Osteoblast (primary cell): ENCODE data around the gene RABGAP1L. TPM values are rescaled to one million over a fixed set of nuclear protein-coding genes. Genes with fewer than 3 reads are reported as not detected.
A peak's percentile ranks its signal among the peaks of the same experiment; 100 is the strongest.

ENCODE experiments used
- DNase-seq: peaks from one replicate; pipeline ENCODE4 v3.0.0; 2011; ENCODE audit warnings: low spot score, mixed read lengths; ENCODE audit not compliant: insufficient read length; ENCODE audit errors: missing footprints
- H2AFZ ChIP-seq: 2 replicates; pipeline ENCODE4 v1.6.0; 2011; ENCODE audit warnings: mild to moderate bottlenecking, low read length
- H3K27ac ChIP-seq: 2 replicates; pipeline ENCODE4 v1.5.1; 2011; ENCODE audit warnings: mild to moderate bottlenecking, low read depth, low read length, moderate library complexity
- H3K27me3 ChIP-seq: 2 replicates; pipeline ENCODE4 v1.6.0; 2012; ENCODE audit warnings: mild to moderate bottlenecking, control low read depth, inconsistent platforms, low read length, moderate library complexity; ENCODE audit not compliant: insufficient read depth
- H3K36me3 ChIP-seq: 2 replicates; pipeline ENCODE4 v1.5.1; 2011; ENCODE audit warnings: mild to moderate bottlenecking, low read length, control low read depth, moderate library complexity; ENCODE audit not compliant: insufficient read depth
- H3K4me1 ChIP-seq: 2 replicates; pipeline ENCODE4 v1.5.1; 2011; ENCODE audit warnings: mild to moderate bottlenecking, low read length, control low read depth, moderate library complexity; ENCODE audit not compliant: insufficient read depth
- H3K4me2 ChIP-seq: 2 replicates; pipeline ENCODE4 v1.6.0; 2011; ENCODE audit warnings: mild to moderate bottlenecking, low read length; ENCODE audit not compliant: insufficient read depth
- H3K4me3 ChIP-seq: fragments of 200-600 bp; sonication (generic); 3 replicates; pipeline ENCODE4 v1.5.1; 2012; ENCODE audit warnings: mild to moderate bottlenecking, low read length, inconsistent platforms; ENCODE audit not compliant: insufficient read depth
- H3K79me2 ChIP-seq: 2 replicates; pipeline ENCODE4 v1.6.0; 2012; ENCODE audit warnings: mild to moderate bottlenecking, low read length, control low read depth, inconsistent platforms; ENCODE audit not compliant: insufficient read depth
- H3K9me3 ChIP-seq: 2 replicates; pipeline ENCODE4 v1.5.1; 2011; ENCODE audit warnings: low read depth, low read length, control low read depth
- H4K20me1 ChIP-seq: 2 replicates; pipeline ENCODE4 v1.6.0; 2012; ENCODE audit warnings: mild to moderate bottlenecking, low read length, control low read depth; ENCODE audit not compliant: insufficient read depth
- total RNA-seq: library from RNA; depleted of rRNA; stranded (reverse); fragments of >200 nt; gene quantifications from 2 replicates; pipeline ENCODE4 v1.2.3, GENCODE V29; 2012
- TF ChIP-seq, protein P1 (sequence below): IDR thresholded peaks from 2 replicates; pipeline ENCODE4 v1.5.1; 2011; ENCODE audit warnings: mild to moderate bottlenecking, low read depth, low read length, moderate library complexity; ENCODE audit errors: extremely low read depth

Gene RABGAP1L
- total RNA-seq, 1 donor = 30.0 TPM

DNA sequence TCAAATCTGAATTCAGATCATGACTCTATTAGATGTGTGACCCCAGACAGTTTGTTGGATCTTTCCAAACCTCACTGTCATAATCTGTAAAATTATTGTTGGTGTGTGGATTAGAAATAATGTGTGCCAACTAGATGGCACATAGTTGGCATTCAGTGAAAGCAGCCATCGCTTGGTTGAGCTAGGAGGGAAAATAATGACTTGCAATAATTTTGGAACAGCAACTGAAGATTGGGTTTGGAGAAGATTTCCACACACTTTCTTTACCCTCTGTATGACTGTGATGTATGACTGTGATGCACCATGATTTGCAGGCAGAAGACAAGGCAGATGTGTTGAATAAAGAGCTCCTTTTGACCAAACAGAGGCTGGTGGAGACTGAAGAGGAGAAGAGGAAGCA lies 816.4 kb downstream of the RABGAP1L start:
- peaks cover 10% of the 10 kb centered on the region for H3K4me1 ChIP-seq
- H3K4me2 ChIP-seq = no peak overlapping the region
- no peak for DNase-seq
- no peaks in the 10 kb centered on the region for H3K79me2 ChIP-seq
- H3K9me3 ChIP-seq = no peaks in the 10 kb centered on the region
- no peak overlapping the region for H3K4me3 ChIP-seq
- no peak overlapping the region for H3K27ac ChIP-seq
- no peaks in the 10 kb centered on the region for H4K20me1 ChIP-seq
- no peaks in the 10 kb centered on the region for H3K36me3 ChIP-seq
- H2AFZ ChIP-seq = no peak overlapping the region
- no peaks in the 10 kb centered on the region for H3K27me3 ChIP-seq
- TF ChIP-seq, protein P1, sequence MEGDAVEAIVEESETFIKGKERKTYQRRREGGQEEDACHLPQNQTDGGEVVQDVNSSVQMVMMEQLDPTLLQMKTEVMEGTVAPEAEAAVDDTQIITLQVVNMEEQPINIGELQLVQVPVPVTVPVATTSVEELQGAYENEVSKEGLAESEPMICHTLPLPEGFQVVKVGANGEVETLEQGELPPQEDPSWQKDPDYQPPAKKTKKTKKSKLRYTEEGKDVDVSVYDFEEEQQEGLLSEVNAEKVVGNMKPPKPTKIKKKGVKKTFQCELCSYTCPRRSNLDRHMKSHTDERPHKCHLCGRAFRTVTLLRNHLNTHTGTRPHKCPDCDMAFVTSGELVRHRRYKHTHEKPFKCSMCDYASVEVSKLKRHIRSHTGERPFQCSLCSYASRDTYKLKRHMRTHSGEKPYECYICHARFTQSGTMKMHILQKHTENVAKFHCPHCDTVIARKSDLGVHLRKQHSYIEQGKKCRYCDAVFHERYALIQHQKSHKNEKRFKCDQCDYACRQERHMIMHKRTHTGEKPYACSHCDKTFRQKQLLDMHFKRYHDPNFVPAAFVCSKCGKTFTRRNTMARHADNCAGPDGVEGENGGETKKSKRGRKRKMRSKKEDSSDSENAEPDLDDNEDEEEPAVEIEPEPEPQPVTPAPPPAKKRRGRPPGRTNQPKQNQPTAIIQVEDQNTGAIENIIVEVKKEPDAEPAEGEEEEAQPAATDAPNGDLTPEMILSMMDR = no peak

DNA sequence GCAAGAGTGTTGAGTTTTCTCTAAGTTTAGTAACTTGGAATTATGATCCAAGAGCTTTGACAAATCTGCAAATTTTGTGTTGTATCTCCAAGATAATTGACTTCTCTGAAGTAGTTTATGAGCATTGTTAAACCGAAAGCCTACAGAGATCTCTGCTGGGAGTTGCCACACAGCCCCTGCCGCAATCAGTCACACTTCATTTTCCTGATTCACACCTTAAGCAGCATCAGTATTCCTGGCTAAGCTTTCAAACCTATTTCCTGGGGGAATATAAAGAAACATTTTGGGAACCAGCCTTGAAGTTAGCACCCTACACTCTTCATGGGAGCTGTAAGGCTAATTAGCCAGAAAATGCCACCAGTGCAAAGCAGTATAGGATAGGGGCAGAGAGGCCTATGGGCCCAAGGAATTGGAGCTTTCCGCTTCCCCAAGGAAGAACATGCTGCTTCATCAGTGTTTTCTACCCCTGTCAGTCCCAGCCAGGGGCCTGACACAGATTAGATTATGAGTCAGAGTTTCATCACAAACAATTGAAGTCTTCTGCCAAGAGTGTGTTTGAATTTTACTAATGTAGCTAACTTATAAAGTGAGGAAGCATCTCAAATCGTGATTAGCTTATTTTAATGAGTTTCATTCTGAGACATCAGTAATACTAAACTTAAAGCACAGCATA lies 817.3 kb downstream of the RABGAP1L start:
- DNase-seq = peak; percentile 53
- H3K4me2 ChIP-seq = no peak overlapping the region
- H3K4me1 ChIP-seq = peaks cover 10% of the 10 kb centered on the region

DNA sequence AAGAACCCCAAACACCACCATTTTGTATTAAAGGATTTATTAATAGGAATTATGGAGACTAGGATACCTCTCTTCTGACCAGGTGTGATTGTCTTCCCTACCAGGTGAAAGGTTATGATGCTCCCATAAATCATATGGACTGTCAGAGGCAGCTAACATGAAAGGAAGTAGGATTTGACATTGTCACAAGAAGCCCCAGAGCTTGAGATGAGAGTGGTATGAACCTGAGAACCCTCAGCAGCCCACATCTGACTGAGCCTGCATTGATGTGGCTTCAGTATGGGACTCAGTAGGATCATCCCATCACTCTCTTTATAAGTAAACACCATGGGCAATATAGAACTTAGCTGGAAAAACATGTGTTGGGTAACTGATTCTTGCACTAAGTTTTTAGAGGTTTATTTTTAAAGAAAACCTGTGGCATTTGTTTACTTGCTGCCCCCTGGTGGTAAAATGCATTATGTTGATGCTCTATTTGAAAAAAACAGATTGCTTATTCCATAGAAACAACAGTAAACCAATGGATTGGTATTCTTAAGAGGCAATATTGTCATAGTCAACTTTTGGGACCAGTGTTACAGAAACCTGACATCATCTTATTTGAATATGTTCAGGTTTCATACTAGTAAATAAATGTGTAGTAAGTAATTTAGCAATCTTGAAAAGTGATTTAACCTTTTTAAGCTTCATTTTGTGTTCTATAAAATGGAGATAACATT lies 823.8 kb downstream of the RABGAP1L start:
- Histone ChIP-seq H3K4me3 (no peak overlapping the region), H4K20me1 (no peaks in the 10 kb centered on the region), H3K9me3 (no peaks in the 10 kb centered on the region), H2AFZ (no peak overlapping the region), H3K27ac (no peak overlapping the region), H3K36me3 (no peaks in the 10 kb centered on the region), H3K79me2 (no peaks in the 10 kb centered on the region), H3K4me1 (no peaks in the 10 kb centered on the region), H3K4me2 (no peak overlapping the region), H3K27me3 (no peaks in the 10 kb centered on the region)
- TF ChIP-seq, protein P1 = peak; percentile 70
- DNase-seq = no peak

More for the DNA sequence above, 817.3 kb downstream of the RABGAP1L start:
- Histone ChIP-seq H3K27me3 (no peaks in the 10 kb centered on the region), H3K36me3 (no peaks in the 10 kb centered on the region), H4K20me1 (no peaks in the 10 kb centered on the region), H3K9me3 (no peaks in the 10 kb centered on the region), H2AFZ (no peak overlapping the region), H3K4me3 (no peak overlapping the region), H3K79me2 (no peaks in the 10 kb centered on the region), H3K27ac (no peak overlapping the region)
- TF ChIP-seq, protein P1 = no peak

DNA sequence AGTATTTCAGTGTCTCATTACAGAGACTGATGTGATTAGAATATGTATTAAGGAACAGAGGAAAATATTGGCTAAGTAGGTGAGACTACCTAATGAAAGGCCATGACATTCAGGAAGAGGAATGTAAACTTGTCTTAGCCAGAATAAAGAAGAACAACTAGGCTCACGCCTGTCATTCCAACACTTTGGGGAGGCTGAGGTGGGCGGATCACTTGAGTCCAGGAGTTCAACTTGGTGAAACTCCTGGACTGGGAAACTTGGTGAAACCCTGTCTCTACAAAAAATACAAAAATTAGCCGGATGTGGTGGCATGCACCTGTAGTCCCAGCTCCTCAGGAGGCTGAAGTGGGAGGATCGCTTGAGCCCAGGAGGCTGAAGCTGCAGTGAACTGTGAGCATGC lies 825.6 kb downstream of the RABGAP1L start:
- Histone ChIP-seq H3K27me3 (no peaks in the 10 kb centered on the region), H3K27ac (no peak overlapping the region), H3K9me3 (no peaks in the 10 kb centered on the region), H3K4me1 (peaks cover 8% of the 10 kb centered on the region), H3K4me3 (no peak overlapping the region), H3K4me2 (no peak overlapping the region), H4K20me1 (no peaks in the 10 kb centered on the region), H3K36me3 (no peaks in the 10 kb centered on the region), H3K79me2 (no peaks in the 10 kb centered on the region), H2AFZ (no peak overlapping the region)
- TF ChIP-seq, protein P1 = no peak
- no peak for DNase-seq
